NCI-H1105 treated with DMSO at 0.1 percent for 48 hours (cell line): ENCODE measurements around the gene IL16.

ENCODE experiments used
- DNase-seq: peaks from one replicate; lab custom pipeline; 2025; lab: John Stamatoyannopoulos, UW

IL16 gene

GRCh38 chr15:81257435-81257834 lies 60.8 kb downstream of the IL16 start:
- no peak for DNase-seq

DNA sequence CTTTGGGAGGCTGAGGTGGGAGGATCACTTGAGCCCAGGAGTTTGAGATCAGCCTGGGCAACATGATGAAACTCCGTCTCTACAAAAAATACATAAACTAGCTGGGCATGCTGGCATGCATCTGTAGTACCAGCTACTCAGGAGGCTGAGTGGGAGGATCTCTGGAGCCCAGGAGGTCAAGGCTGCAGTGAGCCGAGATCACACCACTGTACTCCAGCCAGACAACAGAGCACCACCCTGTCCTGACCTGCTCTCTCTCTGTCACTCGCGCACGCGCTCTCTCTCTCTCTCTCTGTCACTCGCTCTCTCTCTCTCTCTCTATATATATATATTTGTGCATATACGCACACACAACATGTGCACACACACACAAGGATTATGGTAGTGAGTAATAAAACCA lies 61.8 kb downstream of the IL16 start:
- no peak for DNase-seq

DNA sequence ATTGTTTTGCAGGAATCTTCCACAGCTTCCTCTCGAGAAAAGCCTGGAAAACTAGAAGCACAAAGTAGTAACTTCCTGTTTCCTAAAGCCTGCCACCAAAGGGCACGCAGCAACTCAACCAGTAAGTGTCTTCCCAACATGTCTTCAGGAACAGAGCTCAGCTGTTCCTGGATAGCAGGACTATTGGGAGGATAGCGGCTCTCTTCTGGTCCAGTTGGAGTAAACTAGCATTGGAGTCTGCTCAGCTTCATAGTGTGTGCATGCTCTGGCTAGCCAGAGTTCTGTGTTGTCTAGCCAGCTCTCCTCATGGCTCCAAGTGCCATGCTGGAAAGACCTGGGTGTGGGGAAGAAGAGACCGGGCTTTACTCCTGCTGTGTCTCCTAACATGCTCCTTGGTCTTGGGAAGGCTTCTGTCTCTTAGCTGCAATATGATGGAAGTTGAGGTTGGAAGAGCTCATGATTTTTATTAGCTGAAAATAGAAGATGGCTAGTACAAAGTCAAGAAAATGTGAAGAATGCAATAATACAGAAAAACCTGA lies 63.1 kb downstream of the IL16 start:
- no peak for DNase-seq

- no peak for DNase-seq
Observed at GRCh38 chr15:81261172-81261811, 64.6 kb downstream of the IL16 start.

DNA sequence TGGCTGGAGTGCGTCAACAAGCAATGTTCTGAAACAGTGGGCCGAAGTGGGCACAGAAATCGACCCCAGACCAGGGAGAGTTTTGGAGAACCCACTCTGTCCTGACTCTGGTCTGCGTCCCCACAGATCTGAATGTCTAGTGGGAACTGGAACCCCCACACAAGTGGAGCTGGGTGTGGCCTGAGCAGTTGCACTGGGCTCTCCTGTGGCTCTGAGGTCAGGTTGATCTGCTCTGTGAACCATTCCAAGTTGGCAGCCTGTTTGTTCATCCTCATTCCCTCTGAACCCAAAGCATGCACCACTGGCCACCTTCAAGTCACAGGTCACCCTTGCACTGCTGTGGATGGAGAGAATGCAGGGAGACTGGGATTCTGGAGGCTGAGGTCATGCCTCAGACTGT lies 66.8 kb downstream of the IL16 start:
- no peak for DNase-seq

GRCh38 chr15:81264072-81264857 lies 67.6 kb downstream of the IL16 start:
- no peak for DNase-seq

- DNase-seq = peak; percentile 7
Observed at GRCh38 chr15:81265256-81265943, 68.7 kb downstream of the IL16 start.

GRCh38 chr15:81265944-81266775 lies 69.5 kb downstream of the IL16 start:
- peak; percentile 63 for DNase-seq

GRCh38 chr15:81268340-81268739 lies 71.7 kb downstream of the IL16 start:
- no peak for DNase-seq

- DNase-seq = no peak
Observed at GRCh38 chr15:81268881-81269601, 72.4 kb downstream of the IL16 start.

- DNase-seq = no peak
Observed at GRCh38 chr15:81270188-81270587, 73.5 kb downstream of the IL16 start.

- no peak for DNase-seq
Observed at GRCh38 chr15:81270781-81271491, 74.3 kb downstream of the IL16 start.

- no peak for DNase-seq
Observed at GRCh38 chr15:81271761-81272644, 75.3 kb downstream of the IL16 start.

- no peak for DNase-seq
Observed at GRCh38 chr15:81273200-81273599, 76.5 kb downstream of the IL16 start.

GRCh38 chr15:81273855-81274254 lies 77.2 kb downstream of the IL16 start:
- no peak for DNase-seq

DNA sequence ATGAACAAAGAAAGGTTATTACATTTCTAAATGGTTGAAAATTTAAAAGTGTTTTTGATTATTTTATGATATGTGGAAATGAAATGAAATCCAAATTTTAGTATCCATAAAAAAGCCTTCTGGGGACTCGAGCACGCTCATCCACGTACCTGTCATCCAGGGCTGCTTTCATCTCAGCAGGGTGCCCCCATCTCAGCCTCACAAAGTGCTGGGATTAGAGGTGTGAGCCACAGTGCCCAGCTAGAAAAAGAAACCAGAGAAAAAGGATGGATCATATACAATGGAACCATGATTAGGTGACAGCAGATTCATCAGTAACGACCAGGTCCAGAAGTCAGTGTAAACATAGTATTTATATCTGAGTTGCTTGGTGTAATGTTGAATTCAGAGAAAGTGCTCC lies 77.6 kb downstream of the IL16 start:
- no peak for DNase-seq

- DNase-seq = peak; percentile 53
Observed at GRCh38 chr15:81274931-81275707, 78.4 kb downstream of the IL16 start.

DNA sequence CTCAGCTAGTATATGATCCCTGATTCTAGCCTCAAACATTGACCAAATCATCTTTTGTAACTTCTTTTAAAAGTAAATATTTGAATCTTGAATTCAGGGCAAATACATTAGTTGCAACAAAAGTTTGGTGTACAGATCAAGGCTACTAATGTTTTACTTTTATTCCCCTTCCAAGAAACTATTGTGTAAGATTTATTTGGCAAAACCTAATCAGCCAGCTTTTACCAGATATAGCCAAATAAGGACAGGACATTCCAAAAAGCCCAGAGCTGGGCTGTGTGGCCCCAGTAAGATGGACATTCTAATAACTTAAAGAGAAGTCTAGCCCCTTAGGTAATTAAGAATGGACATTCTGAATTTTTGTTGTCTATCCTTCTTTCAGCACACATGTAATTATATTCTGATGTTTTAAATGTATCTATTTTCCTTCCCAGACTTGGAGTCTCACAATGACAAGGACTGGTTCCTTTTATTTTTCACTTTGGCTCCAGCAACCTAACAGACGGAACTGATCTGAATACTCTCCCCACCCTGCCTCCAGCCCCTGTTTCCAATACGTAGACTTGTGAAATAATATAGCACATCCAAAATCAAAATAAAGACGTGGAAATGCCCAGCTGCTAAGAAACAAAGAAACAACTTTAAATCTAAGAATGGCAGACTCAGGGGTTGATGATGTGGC lies 79.2 kb downstream of the IL16 start:
- DNase-seq = no peak
